GM12878 (cell line): ENCODE results near the gene ANKRD16. TPM values are rescaled to one million over a fixed set of nuclear protein-coding genes. Genes with fewer than 3 reads are reported as not detected.

ENCODE experiments used
- ATAC-seq: fragments of 200-7000 bp; cut with Tn5 transposase; 3 replicates; pipeline ENCODE4 v1.9.1; 2020; ENCODE audit warnings: mild to moderate bottlenecking, moderate library complexity
- BruUV-seq: library from RNA; stranded (reverse); fragments of 400-500 nt; replicated peaks from 2 replicates; lab custom pipeline; 2021; lab: Mats Ljungman, UMichigan
- CTCF ChIA-PET: fragments of 300-600 bp; sonication (Branson Sonifier 250); formaldehyde crosslinking; extraction: SDS; loops from one replicate; lab custom pipeline; 2021; ENCODE audit warnings: inconsistent platforms; lab: Yijun Ruan, JAX
- POLR2A ChIA-PET: fragments of 350-600 bp; formaldehyde crosslinking; extraction: SDS; loops from one replicate; lab custom pipeline; 2021; ENCODE audit warnings: inconsistent platforms; lab: Charles Lee
- RAD21 ChIA-PET: fragments of 300-600 bp; sonication (Branson Sonifier 250); formaldehyde crosslinking; loops from one replicate; lab custom pipeline; 2023; ENCODE audit warnings: antibody characterized with exemption; ENCODE audit not compliant: unreplicated experiment; lab: Charles Lee
- SMC1A ChIA-PET: fragments of 300-600 bp; sonication (Branson Sonifier 250); formaldehyde crosslinking; loops from one replicate; lab custom pipeline; 2023; ENCODE audit not compliant: unreplicated experiment, uncharacterized antibody; lab: Charles Lee
- DNase-seq: peaks from one replicate; pipeline ENCODE4 v3.0.0-alpha.2; 2011; ENCODE audit warnings: low read depth, low spot score
- FAIRE-seq: peaks from 3 replicates; lab custom pipeline; 2011; peaks lifted over from hg19 to GRCh38; lab: Jason Lieb, UNC
- H2AFZ ChIP-seq: 2 replicates; pipeline ENCODE4 v1.6.0; 2011; ENCODE audit warnings: low read depth, low read length, control low read depth; ENCODE audit not compliant: control insufficient read depth
- H3K27ac ChIP-seq: 2 replicates; pipeline ENCODE4 v1.5.1; 2011; ENCODE audit warnings: control low read depth; ENCODE audit not compliant: control insufficient read depth, insufficient read depth
- H3K27me3 ChIP-seq, 2 experiments: replicated peaks in 1 of 2; 2 replicates each; pipeline versions ENCODE4 v1.6.0 to v1.6.1; 2011; ENCODE audit warnings: low read length in 1 of 2; ENCODE audit not compliant: control insufficient read depth in 2 of 2, insufficient read depth in 2 of 2
- H3K36me3 ChIP-seq, 2 experiments: 2 replicates each; pipeline ENCODE4 v1.5.1; 2011; ENCODE audit warnings: low read length in 1 of 2; ENCODE audit not compliant: control insufficient read depth in 2 of 2, insufficient read depth in 2 of 2
- H3K4me1 ChIP-seq: 2 replicates; pipeline ENCODE4 v1.6.1; 2011; ENCODE audit warnings: mild to moderate bottlenecking, low read length, moderate library complexity, mixed read lengths; ENCODE audit not compliant: control insufficient read depth, insufficient read depth
- H3K4me2 ChIP-seq: 2 replicates; pipeline ENCODE4 v1.6.0; 2011; ENCODE audit warnings: control low read depth; ENCODE audit not compliant: control insufficient read depth, insufficient read depth
- H3K4me3 ChIP-seq: fragments of 200-600 bp; sonication (generic); 2 replicates; pipeline ENCODE4 v1.5.1; 2016
- H3K79me2 ChIP-seq: 2 replicates; pipeline ENCODE4 v1.6.0; 2011; ENCODE audit warnings: low read length; ENCODE audit not compliant: control insufficient read depth, insufficient read depth
- H3K9ac ChIP-seq: 2 replicates; pipeline ENCODE4 v1.8.0; 2011; ENCODE audit warnings: low read length, control low read depth, mixed read lengths; ENCODE audit not compliant: control insufficient read depth, insufficient read depth
- H3K9me3 ChIP-seq: replicated peaks from 3 replicates; pipeline ENCODE4 v1.5.1; 2011; ENCODE audit warnings: mild to moderate bottlenecking, low read length; ENCODE audit not compliant: control insufficient read depth, insufficient read depth
- H4K20me1 ChIP-seq: 2 replicates; pipeline ENCODE4 v1.6.0; 2011; ENCODE audit not compliant: control insufficient read depth, insufficient read depth
- BACH1 ChIP-seq: fragments of 450-650 bp; IDR thresholded peaks from 2 replicates; pipeline ENCODE4 v1.6.1; 2017; ENCODE audit warnings: mild to moderate bottlenecking, borderline replicate concordance
- BCL11A ChIP-seq: IDR thresholded peaks from 2 replicates; pipeline ENCODE4 v1.6.1; 2011; ENCODE audit warnings: low read depth, low read length
- CBX5 ChIP-seq: sonication (generic); IDR thresholded peaks from 2 replicates; pipeline ENCODE4 v1.6.1; 2016; ENCODE audit warnings: low read depth, moderate library complexity, mild to moderate bottlenecking, inconsistent platforms
- CREB1 ChIP-seq: IDR thresholded peaks from 2 replicates; pipeline ENCODE4 v1.6.1; 2012; ENCODE audit warnings: low read depth, mild to moderate bottlenecking, inconsistent platforms
- E2F4 ChIP-seq: IDR thresholded peaks from 2 replicates; pipeline ENCODE4 v1.6.1; 2012; ENCODE audit warnings: low read depth, low read length, improper control_type of control experiment
- ESRRA ChIP-seq: IDR thresholded peaks from 2 replicates; pipeline ENCODE4 v1.6.1; 2012; ENCODE audit warnings: mild to moderate bottlenecking, low read length, improper control_type of control experiment
- HDGF ChIP-seq: fragments of 450-650 bp; IDR thresholded peaks from 2 replicates; pipeline ENCODE4 v1.6.1; 2016; ENCODE audit warnings: antibody characterized with exemption
- HSF1 ChIP-seq: fragments of 150-350 bp; IDR thresholded peaks from 2 replicates; pipeline ENCODE4 v1.6.1; 2014; ENCODE audit warnings: mild to moderate bottlenecking, low read depth, low read length
- IKZF2 ChIP-seq, 2 experiments: fragments of 450-650 bp; IDR thresholded peaks; 2 replicates each; pipeline ENCODE4 v1.6.1; 2017; ENCODE audit warnings: mild to moderate bottlenecking in 2 of 2, moderate library complexity in 2 of 2
- LARP7 ChIP-seq: fragments of 450-650 bp; IDR thresholded peaks from 2 replicates; pipeline ENCODE4 v1.6.1; 2017; ENCODE audit warnings: mild to moderate bottlenecking
- MXI1 ChIP-seq: fragments of 150-350 bp; IDR thresholded peaks from 2 replicates; pipeline ENCODE4 v1.6.1; 2011; ENCODE audit warnings: low read depth, mild to moderate bottlenecking, inconsistent platforms, low read length, improper control_type of control experiment
- MYB ChIP-seq: fragments of 150-350 bp; IDR thresholded peaks from 2 replicates; pipeline ENCODE4 v1.6.1; 2014; ENCODE audit warnings: mild to moderate bottlenecking, low read depth, low read length, borderline replicate concordance
- NFIC ChIP-seq: IDR thresholded peaks from 2 replicates; pipeline ENCODE4 v1.6.1; 2012; ENCODE audit warnings: low read depth, mild to moderate bottlenecking, inconsistent platforms, low read length, moderate library complexity
- SKIL ChIP-seq: fragments of 450-650 bp; IDR thresholded peaks from 2 replicates; pipeline ENCODE4 v1.6.1; 2017; ENCODE audit warnings: mild to moderate bottlenecking, low read depth, inconsistent platforms; ENCODE audit not compliant: poor library complexity, severe bottlenecking
- SMC3 ChIP-seq: IDR thresholded peaks from 2 replicates; pipeline ENCODE4 v1.6.1; 2011; ENCODE audit warnings: low read length, improper control_type of control experiment, borderline replicate concordance
- ZBED1 ChIP-seq: IDR thresholded peaks from 2 replicates; pipeline ENCODE4 v1.6.1; 2016; ENCODE audit warnings: borderline replicate concordance
- ZNF217 ChIP-seq: fragments of 450-650 bp; IDR thresholded peaks from 2 replicates; pipeline ENCODE4 v1.6.1; 2017; ENCODE audit warnings: antibody characterized with exemption, mild to moderate bottlenecking
- ZNF274 ChIP-seq: IDR thresholded peaks from one replicate; pipeline ENCODE4 v1.8.0; 2011; ENCODE audit not compliant: insufficient read length, insufficient read depth
- ZZZ3 ChIP-seq: IDR thresholded peaks from 2 replicates; pipeline ENCODE4 v1.6.1; 2011; ENCODE audit warnings: low read depth; ENCODE audit not compliant: control insufficient read depth, insufficient read length
- WGBS: methylation state at CpG from one replicate; pipeline ENCODE4 v1.1.6; 2016; ENCODE audit warnings: low lambda C conversion rate; ENCODE audit not compliant: insufficient replicate concordance, insufficient coverage; ENCODE audit errors: missing lambda C conversion rate; 5-methylcytosine and 5-hydroxymethylcytosine counted together
- in situ Hi-C: fragments of 300-500 bp; cut with MboI; formaldehyde crosslinking; loops from 9 replicates; pipeline ENCODE4 v1.14.3; 2018; ENCODE audit warnings: mixed read lengths
- intact Hi-C: fragments of 100-400 bp; cut with micrococcal nuclease; formaldehyde crosslinking; loops from one replicate; pipeline ENCODE4 v1.14.2; 2022; ENCODE audit not compliant: unreplicated experiment
- polyA plus RNA-seq, 11 experiments: library from polyadenylated mRNA; depleted of rRNA in 4 of 11; unstranded in 6 of 11; stranded (reverse) in 5 of 11; fragments of >200 nt; fragmentation: Nextera tagmentation in 4 of 11; fragmentation: Illumina TruSeq in 1 of 11; extraction: Ambion mirVana in 4 of 11; extraction: Trizol in 1 of 11; gene quantifications; 1 replicate in 1 of 11; 2 replicates in 10 of 11; pipeline versions ENCODE4 v1.2.1 to v1.2.3, GENCODE V29; 2011 to 2016; ENCODE audit warnings: inconsistent platforms in 2 of 11, missing spikeins in 2 of 11, low read depth in 1 of 11
- total RNA-seq, 4 experiments: library from RNA; depleted of rRNA in 3 of 4; stranded (reverse); fragments of >200 nt in 3 of 4; fragmentation: Illumina TruSeq in 1 of 4; extraction: Trizol in 1 of 4; gene quantifications; 2 replicates each; pipeline versions ENCODE4 v1.2.1 to v1.2.3, GENCODE V29; 2013 to 2021

ANKRD16 gene
- total and polyA plus RNA-seq, 10 of the 15 experiments (the other 5 are each of a cell fraction or from before 2014, with no cell fraction given) = 0.57 to 13.6 (median 4.4) TPM

GRCh38 chr10:5813091-5813340 lies 76.7 kb downstream of the ANKRD16 start:
- Histone ChIP-seq H3K79me2 (peaks cover 69% of the 10 kb centered on the region), H3K27ac (peak overlapping the region; percentile 97), H4K20me1 (peaks cover 4% of the 10 kb centered on the region; the same call in 1 of the 2 replicates), H3K36me3 (peaks cover 0 to 2% of the 10 kb centered on the region in 2 experiments; a peak in 1 of 4 replicates), H3K4me1 (peaks cover 39% of the 10 kb centered on the region), H3K4me2 (peak overlapping the region; percentile 63; the same call in 1 of the 2 replicates), H2AFZ (peak overlapping the region; percentile 61), H3K9me3 (no peaks in the 10 kb centered on the region), H3K4me3 (peak overlapping the region; percentile 91), H3K9ac (peak overlapping the region; percentile 93), H3K27me3 (no peaks in the 10 kb centered on the region)
- ChIA-PET POLR2A (interaction anchor here (0.6 to 4.6 kb wide), 13 partner anchors 8 to 138 kb away, joined by 3 to 46 read pairs (median 4); partner anchors contain the start of genes ANKRD16 and FBH1), CTCF (interaction anchor here (0.7 to 7.9 kb wide), 5 partner anchors 9 to 61 kb away, joined by 3 to 74 read pairs (median 9); no protein-coding TSS in a partner anchor), RAD21 (interaction anchor here (0.7 to 12.5 kb wide), 6 partner anchors 30 to 163 kb away, joined by 3 to 183 read pairs (median 18); partner anchors contain the start of genes ANKRD16, FBH1, IL15RA and TASOR2), SMC1A (interaction anchor here (1.4 to 3.4 kb wide), 7 partner anchors 17 to 125 kb away, joined by 3 to 21 read pairs (median 6); no protein-coding TSS in a partner anchor)
- ATAC-seq (peak; percentile 47), FAIRE-seq (no peak), DNase-seq (no peak)
- in situ Hi-C loops = no loop called here
- no TSS peak for BruUV-seq
- under 1% methylated on average over 24 of the region's 29 CpGs for WGBS
- intact Hi-C loops = loop anchor here (2.0 to 5.0 kb wide), 6 partner anchors 40 to 238 kb away; partner anchors contain the start of genes FBH1, IL15RA and TASOR2
- TF ChIP-seq HSF1 (no peak), BCL11A (no peak), ZNF217 (no peak), NFIC (no peak), SMC3 (no peak), CREB1 (no peak), LARP7 (no peak; the same call in 1 of the 2 replicates), BACH1 (peak; percentile 5; the same call in 1 of the 2 replicates), ESRRA (no peak), HDGF (no peak), ZNF274 (no peak), ZBED1 (no peak), ZZZ3 (no peak), MXI1 (no peak), SKIL (no peak), MYB (no peak), CBX5 (no peak), IKZF2 (IDR thresholded peaks at IDR 0.05) (0 out of 4 replicates have a peak, but pooled peaks of 1 of the 2 experiments have one; percentile 73), E2F4 (no peak)
